ENCODE results near the gene PGP. TPM values are rescaled to one million over a fixed set of nuclear protein-coding genes. Genes with fewer than 3 reads are reported as not detected.

The PGP gene
- total and polyA plus RNA-seq, 8 donors: 9.3 to 90.4 (median 11.3) TPM

DNA sequence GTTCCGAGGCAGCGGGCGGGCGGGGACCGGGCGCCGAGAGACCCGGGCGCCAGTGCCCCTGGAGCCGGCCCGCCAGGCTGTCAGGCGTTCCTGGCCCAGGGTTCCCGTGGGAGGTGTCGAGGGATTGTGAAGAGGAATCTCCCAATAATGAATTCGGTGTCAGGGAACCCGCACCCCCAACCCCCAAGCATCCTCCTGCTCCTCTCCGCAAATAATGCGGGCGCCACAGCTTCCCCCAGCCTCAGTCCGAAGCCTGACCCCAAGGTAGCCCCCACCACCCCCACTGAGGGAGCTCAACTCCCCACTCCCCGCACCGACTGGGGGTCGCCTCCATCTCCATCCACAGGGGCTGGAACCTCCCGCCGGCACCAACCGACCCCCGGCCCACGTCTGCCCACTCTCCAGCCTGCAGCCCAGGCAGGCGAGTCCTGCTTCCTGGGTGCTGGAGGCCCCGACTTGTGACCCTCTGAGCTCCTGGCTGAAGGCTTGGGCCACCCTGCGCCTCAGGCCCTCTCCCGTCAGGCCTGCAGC, 17.6 kb downstream of the PGP start:
- Histone ChIP-seq H3K4me3 (peak overlapping the region; percentile 25 to 36 (median 34)), H3K4me1 (peaks cover 13 to 21% (median 19%) of the 10 kb centered on the region in 4 donors), H3K27ac (no peak overlapping the region), H3K9me3 (no peaks in the 10 kb centered on the region), H3K27me3 (peaks cover 6 to 59% (median 37%) of the 10 kb centered on the region in 3 donors), H3K36me3 (no peaks in the 10 kb centered on the region)
- intact Hi-C loops (cut with DNase I; ENCODE audit: low total_unique reads): loop anchor here (10.0 kb wide), 1 partner anchor 298 kb away; no protein-coding TSS in a partner anchor
- DNase-seq: no peak
- 23 to 90% (median 30%) methylated on average over 2 to 32 of the region's 32 CpGs for WGBS, 5 donors
- TF ChIP-seq, protein P1, sequence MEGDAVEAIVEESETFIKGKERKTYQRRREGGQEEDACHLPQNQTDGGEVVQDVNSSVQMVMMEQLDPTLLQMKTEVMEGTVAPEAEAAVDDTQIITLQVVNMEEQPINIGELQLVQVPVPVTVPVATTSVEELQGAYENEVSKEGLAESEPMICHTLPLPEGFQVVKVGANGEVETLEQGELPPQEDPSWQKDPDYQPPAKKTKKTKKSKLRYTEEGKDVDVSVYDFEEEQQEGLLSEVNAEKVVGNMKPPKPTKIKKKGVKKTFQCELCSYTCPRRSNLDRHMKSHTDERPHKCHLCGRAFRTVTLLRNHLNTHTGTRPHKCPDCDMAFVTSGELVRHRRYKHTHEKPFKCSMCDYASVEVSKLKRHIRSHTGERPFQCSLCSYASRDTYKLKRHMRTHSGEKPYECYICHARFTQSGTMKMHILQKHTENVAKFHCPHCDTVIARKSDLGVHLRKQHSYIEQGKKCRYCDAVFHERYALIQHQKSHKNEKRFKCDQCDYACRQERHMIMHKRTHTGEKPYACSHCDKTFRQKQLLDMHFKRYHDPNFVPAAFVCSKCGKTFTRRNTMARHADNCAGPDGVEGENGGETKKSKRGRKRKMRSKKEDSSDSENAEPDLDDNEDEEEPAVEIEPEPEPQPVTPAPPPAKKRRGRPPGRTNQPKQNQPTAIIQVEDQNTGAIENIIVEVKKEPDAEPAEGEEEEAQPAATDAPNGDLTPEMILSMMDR (IDR thresholded peaks at IDR 0.05): no peak
- TF ChIP-seq POLR2A (IDR thresholded peaks at IDR 0.05) (no peak), POLR2AphosphoS5 (IDR thresholded peaks at IDR 0.05) (no peak), EP300 (IDR thresholded peaks at IDR 0.05) (no peak)

DNA sequence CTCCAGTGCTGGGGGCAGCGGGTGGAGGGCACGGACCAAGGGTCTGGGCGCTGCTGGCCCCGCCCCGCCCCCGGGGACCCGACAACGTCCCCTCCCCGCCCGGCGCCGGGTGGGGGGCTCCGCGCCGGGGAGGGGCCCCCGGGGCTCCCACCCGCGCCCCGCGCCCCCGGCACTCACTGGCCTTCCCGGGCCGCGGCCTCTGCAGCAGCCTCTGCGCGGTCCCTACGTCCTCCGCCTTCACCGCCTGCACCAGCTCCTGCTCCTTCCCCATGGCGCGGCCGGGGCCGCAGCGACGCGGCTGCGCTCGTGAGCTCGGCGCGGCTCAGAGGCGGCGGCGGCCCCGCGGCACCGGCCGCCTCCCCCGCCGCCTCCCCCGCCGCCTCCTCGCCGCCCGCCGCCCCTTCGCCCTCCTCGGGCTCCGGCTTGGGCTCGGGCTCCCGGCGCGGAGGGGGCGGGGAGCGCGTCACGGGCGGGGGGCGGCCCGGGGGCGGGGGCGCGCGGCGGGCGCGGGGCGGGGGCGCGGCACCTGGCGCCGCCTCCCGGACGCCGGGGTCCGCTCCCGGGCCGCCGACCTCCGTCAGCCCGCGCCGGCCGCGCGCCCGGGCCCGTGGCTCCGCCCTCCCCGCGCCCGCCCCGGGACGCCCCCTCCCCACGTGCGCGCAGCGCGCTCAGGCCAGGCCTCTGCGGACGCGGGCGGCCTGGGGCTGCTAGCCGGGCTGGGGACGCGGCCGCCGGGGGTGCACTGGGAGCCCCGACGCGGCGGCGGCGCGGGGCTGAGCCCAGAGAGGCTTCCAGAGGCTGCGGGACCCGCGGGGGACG, 18.3 kb downstream of the PGP start, which contains the start of gene CASKIN1:
Gene CASKIN1, minus strand, starts transcription at position 444 of the 819 bp plus-strand sequence. Its CDS starts 173 bp downstream, at position 271.
- intact Hi-C loops (cut with DNase I; ENCODE audit: low total_unique reads): loop anchor here (10.0 kb wide), 1 partner anchor 298 kb away; no protein-coding TSS in a partner anchor
- peak in 1 of 2 donors; percentile 70 for DNase-seq
- TF ChIP-seq, protein P1 (IDR thresholded peaks at IDR 0.05): no peak
- no peak for TF ChIP-seq EP300 (IDR thresholded peaks at IDR 0.05)
- TF ChIP-seq POLR2A (IDR thresholded peaks at IDR 0.05): no peak
- TF ChIP-seq POLR2AphosphoS5 (IDR thresholded peaks at IDR 0.05): no peak
- Histone ChIP-seq H3K27me3 (peaks cover 6 to 59% (median 37%) of the 10 kb centered on the region in 3 donors), H3K9me3 (no peaks in the 10 kb centered on the region), H3K36me3 (no peaks in the 10 kb centered on the region), H3K27ac (no peak within 1 kb of the TSS), H3K4me3 (peak within 1 kb of the TSS; percentile 45 to 52 (median 48)), H3K4me1 (peaks cover 13 to 21% (median 19%) of the 10 kb centered on the region in 4 donors)
- 0 to 1% (median 1%) methylated on average over 13 to 118 of the region's 129 CpGs for WGBS, 5 donors

DNA sequence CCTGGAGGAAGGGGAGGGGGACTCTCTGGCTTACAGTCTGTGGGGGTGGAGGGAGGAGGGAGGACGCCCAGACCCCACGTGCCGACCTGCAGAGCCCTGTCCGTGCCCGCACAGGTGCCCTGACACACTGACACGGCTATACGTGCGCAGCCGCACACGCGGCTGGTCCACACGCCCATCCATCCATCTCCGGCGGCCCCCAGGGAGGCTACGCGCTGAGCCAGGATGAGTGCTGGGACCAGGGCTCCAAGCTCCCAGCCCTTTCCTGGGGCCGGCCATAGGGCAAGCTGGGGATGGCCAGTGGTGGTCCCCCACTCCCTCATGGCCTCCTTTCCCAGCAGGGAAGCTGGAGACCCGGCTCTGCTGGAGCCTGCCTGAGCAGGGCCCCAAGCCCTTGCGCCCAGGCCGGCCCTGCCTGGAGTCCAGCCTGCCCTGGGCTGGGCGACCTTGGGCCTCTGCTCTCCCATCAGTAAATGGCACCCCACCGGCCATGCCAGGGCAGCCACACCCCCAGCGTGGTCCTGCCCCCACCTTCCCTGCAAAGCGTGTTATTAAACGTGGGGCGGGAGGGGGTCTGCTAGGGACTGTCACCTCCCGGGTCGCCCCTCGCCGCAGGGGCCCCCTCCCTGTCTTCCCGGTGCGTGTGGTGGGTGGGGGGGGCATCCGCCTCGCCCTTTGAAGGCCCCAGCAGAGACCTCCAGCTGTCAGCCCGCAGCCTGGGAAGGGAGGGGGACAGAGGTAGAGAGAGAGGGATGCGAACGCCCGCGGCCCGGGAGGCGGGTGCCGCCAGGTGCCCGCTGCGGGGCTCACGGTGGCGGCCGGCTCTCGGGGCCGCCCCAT, 19.1 kb downstream of the PGP start:
- no peaks in the 10 kb centered on the region for H3K36me3 ChIP-seq
- intact Hi-C loops (cut with DNase I; ENCODE audit: low total_unique reads): loop anchor here (10.0 kb wide), 1 partner anchor 299 kb away; no protein-coding TSS in a partner anchor
- 2 to 6% (median 3%) methylated on average over 29 to 48 of the region's 49 CpGs for WGBS, 5 donors
- no peak for DNase-seq
- TF ChIP-seq, protein P1 (IDR thresholded peaks at IDR 0.05): no peak
- TF ChIP-seq POLR2A (IDR thresholded peaks at IDR 0.05) (no peak), EP300 (IDR thresholded peaks at IDR 0.05) (no peak), POLR2AphosphoS5 (IDR thresholded peaks at IDR 0.05) (no peak)
- H3K27me3 ChIP-seq: peaks cover 6 to 59% (median 37%) of the 10 kb centered on the region in 3 donors
- H3K4me1 ChIP-seq: peaks cover 13 to 21% (median 19%) of the 10 kb centered on the region in 4 donors
- H3K4me3 ChIP-seq: peak overlapping the region; percentile 45 to 52 (median 48)
- no peak overlapping the region for H3K27ac ChIP-seq
- no peaks in the 10 kb centered on the region for H3K9me3 ChIP-seq
